ENCODE measurements around the gene MED13L.

The MED13L gene

GRCh38 chr12:116141110-116141832, 136.2 kb downstream of the MED13L start:
- no peak overlapping the region for H3K4me3 Mint-ChIP-seq
- DNase-seq, result no peak
- H3K36me3 Mint-ChIP-seq (ENCODE audit: low read depth), result no peaks in the 10 kb centered on the region
- H3K4me1 Mint-ChIP-seq, result peaks cover 64% of the 10 kb centered on the region
- H3K27ac Mint-ChIP-seq, result no peak overlapping the region
- H3K27me3 Mint-ChIP-seq (ENCODE audit: low read depth, poor library complexity), result peaks cover 3% of the 10 kb centered on the region
- TF ChIP-seq CTCF (IDR thresholded peaks at IDR 0.05), result no peak
- no peaks in the 10 kb centered on the region for H3K9me3 Mint-ChIP-seq

- no peaks in the 10 kb centered on the region for H3K36me3 Mint-ChIP-seq (ENCODE audit: low read depth)
- H3K4me3 Mint-ChIP-seq, result no peak overlapping the region
- peaks cover 68% of the 10 kb centered on the region for H3K4me1 Mint-ChIP-seq
- peaks cover 3% of the 10 kb centered on the region for H3K27me3 Mint-ChIP-seq (ENCODE audit: low read depth, poor library complexity)
- no peaks in the 10 kb centered on the region for H3K9me3 Mint-ChIP-seq
- DNase-seq, result no peak
- no peak for TF ChIP-seq CTCF (IDR thresholded peaks at IDR 0.05)
- no peak overlapping the region for H3K27ac Mint-ChIP-seq
Measured at GRCh38 chr12:116140529-116140928, 137.0 kb downstream of the MED13L start.

GRCh38 chr12:116138781-116139180, 138.7 kb downstream of the MED13L start:
- Mint-ChIP-seq H3K9me3 (no peaks in the 10 kb centered on the region), H3K36me3 (ENCODE audit: low read depth) (no peaks in the 10 kb centered on the region), H3K27me3 (ENCODE audit: low read depth, poor library complexity) (peaks cover 3% of the 10 kb centered on the region), H3K27ac (peak overlapping the region; percentile 97), H3K4me3 (no peak overlapping the region), H3K4me1 (peaks cover 72% of the 10 kb centered on the region)
- DNase-seq, result no peak
- no peak for TF ChIP-seq CTCF (IDR thresholded peaks at IDR 0.05)

- peak; percentile 26 for DNase-seq
- TF ChIP-seq CTCF (IDR thresholded peaks at IDR 0.05), result no peak
- H3K4me1 Mint-ChIP-seq, result peaks cover 72% of the 10 kb centered on the region
- H3K4me3 Mint-ChIP-seq, result no peak overlapping the region
- no peak overlapping the region for H3K27ac Mint-ChIP-seq
- peaks cover 3% of the 10 kb centered on the region for H3K27me3 Mint-ChIP-seq (ENCODE audit: low read depth, poor library complexity)
- H3K9me3 Mint-ChIP-seq, result no peaks in the 10 kb centered on the region
- H3K36me3 Mint-ChIP-seq (ENCODE audit: low read depth), result no peaks in the 10 kb centered on the region
Measured at GRCh38 chr12:116138364-116138763, 139.1 kb downstream of the MED13L start.

- Mint-ChIP-seq H3K27me3 (ENCODE audit: low read depth, poor library complexity) (peaks cover 3% of the 10 kb centered on the region), H3K4me1 (peaks cover 78% of the 10 kb centered on the region), H3K4me3 (no peak overlapping the region), H3K9me3 (no peaks in the 10 kb centered on the region), H3K36me3 (ENCODE audit: low read depth) (no peaks in the 10 kb centered on the region), H3K27ac (no peak overlapping the region)
- no peak for DNase-seq
- TF ChIP-seq CTCF (IDR thresholded peaks at IDR 0.05), result no peak
Measured at GRCh38 chr12:116137318-116137717, 140.2 kb downstream of the MED13L start.

- Mint-ChIP-seq H3K9me3 (no peaks in the 10 kb centered on the region), H3K4me3 (no peak overlapping the region), H3K27ac (no peak overlapping the region), H3K27me3 (ENCODE audit: low read depth, poor library complexity) (no peaks in the 10 kb centered on the region), H3K4me1 (peaks cover 74% of the 10 kb centered on the region), H3K36me3 (ENCODE audit: low read depth) (no peaks in the 10 kb centered on the region)
- DNase-seq, result no peak
- no peak for TF ChIP-seq CTCF (IDR thresholded peaks at IDR 0.05)
Measured at GRCh38 chr12:116136340-116136739, 141.2 kb downstream of the MED13L start.

Measured in nephron progenitor cell (in vitro differentiated cells).